Right atrium auricular region (tissue), 2 donors: ENCODE data around the gene RABGGTB. TPM values are rescaled to one million over a fixed set of nuclear protein-coding genes. Genes with fewer than 3 reads are reported as not detected.
A peak's percentile ranks its signal among the peaks of the same experiment; 100 is the strongest.

Source experiments
- DNase-seq: peaks from one replicate; pipeline ENCODE4 v3.0.0-alpha.2; 2019; ENCODE audit warnings: low spot score
- H3K27ac ChIP-seq, 2 donors: fragments of 200-600 bp; sonication (generic); 1 replicate in 1 of 2; 2 replicates in 1 of 2; pipeline ENCODE4 v1.5.1; 2016 to 2019
- H3K27me3 ChIP-seq, 2 donors: fragments of 200-600 bp; sonication (generic); one replicate each; pipeline versions ENCODE4 v1.5.1 to v1.6.0; 2017 to 2019
- H3K36me3 ChIP-seq: fragments of 200-600 bp; sonication (generic); one replicate; pipeline ENCODE4 v1.5.1; 2016
- H3K4me1 ChIP-seq, 2 donors: fragments of 200-600 bp; sonication (generic); one replicate each; pipeline versions ENCODE4 v1.5.1 to v1.6.0; 2017 to 2019
- H3K4me3 ChIP-seq, 2 donors: fragments of 200-600 bp; sonication (generic); 1 replicate in 1 of 2; 2 replicates in 1 of 2; pipeline ENCODE4 v1.5.1; 2017 to 2019; ENCODE audit warnings: mild to moderate bottlenecking in 1 of 2, moderate library complexity in 1 of 2
- H3K9me3 ChIP-seq, 2 donors: fragments of 200-600 bp; sonication (generic); one replicate each; pipeline ENCODE4 v1.5.1; 2019
- total RNA-seq, 2 donors: library from RNA; depleted of rRNA; stranded (reverse); fragments of >200 nt; gene quantifications; one replicate each; pipeline ENCODE4 v1.1.0, GENCODE V29; 2016
- TF ChIP-seq, protein P1 (sequence below), 2 donors: fragments of 200-600 bp; sonication (generic); IDR thresholded peaks; one replicate each; pipeline ENCODE4 v1.5.1; 2019; ENCODE audit warnings: antibody characterized with exemption in 2 of 2

Gene RABGGTB
- total RNA-seq, 2 donors from 2014 or later, result 38.5 to 42.2 TPM

- Histone ChIP-seq H3K27ac (peak overlapping the region; percentile 82 to 91), H3K4me1 (peaks cover 0 to 42% of the 10 kb centered on the region in 2 donors), H3K27me3 (no peaks in the 10 kb centered on the region), H3K9me3 (no peaks in the 10 kb centered on the region), H3K4me3 (peak overlapping the region; percentile 70 to 72), H3K36me3 (peaks cover 12% of the 10 kb centered on the region)
- DNase-seq, result no peak
- TF ChIP-seq, protein P1, sequence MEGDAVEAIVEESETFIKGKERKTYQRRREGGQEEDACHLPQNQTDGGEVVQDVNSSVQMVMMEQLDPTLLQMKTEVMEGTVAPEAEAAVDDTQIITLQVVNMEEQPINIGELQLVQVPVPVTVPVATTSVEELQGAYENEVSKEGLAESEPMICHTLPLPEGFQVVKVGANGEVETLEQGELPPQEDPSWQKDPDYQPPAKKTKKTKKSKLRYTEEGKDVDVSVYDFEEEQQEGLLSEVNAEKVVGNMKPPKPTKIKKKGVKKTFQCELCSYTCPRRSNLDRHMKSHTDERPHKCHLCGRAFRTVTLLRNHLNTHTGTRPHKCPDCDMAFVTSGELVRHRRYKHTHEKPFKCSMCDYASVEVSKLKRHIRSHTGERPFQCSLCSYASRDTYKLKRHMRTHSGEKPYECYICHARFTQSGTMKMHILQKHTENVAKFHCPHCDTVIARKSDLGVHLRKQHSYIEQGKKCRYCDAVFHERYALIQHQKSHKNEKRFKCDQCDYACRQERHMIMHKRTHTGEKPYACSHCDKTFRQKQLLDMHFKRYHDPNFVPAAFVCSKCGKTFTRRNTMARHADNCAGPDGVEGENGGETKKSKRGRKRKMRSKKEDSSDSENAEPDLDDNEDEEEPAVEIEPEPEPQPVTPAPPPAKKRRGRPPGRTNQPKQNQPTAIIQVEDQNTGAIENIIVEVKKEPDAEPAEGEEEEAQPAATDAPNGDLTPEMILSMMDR (IDR thresholded peaks at IDR 0.05), result no peak
Observed at GRCh38 chr1:75785320-75785982, 605 bp upstream of the RABGGTB start.

DNA sequence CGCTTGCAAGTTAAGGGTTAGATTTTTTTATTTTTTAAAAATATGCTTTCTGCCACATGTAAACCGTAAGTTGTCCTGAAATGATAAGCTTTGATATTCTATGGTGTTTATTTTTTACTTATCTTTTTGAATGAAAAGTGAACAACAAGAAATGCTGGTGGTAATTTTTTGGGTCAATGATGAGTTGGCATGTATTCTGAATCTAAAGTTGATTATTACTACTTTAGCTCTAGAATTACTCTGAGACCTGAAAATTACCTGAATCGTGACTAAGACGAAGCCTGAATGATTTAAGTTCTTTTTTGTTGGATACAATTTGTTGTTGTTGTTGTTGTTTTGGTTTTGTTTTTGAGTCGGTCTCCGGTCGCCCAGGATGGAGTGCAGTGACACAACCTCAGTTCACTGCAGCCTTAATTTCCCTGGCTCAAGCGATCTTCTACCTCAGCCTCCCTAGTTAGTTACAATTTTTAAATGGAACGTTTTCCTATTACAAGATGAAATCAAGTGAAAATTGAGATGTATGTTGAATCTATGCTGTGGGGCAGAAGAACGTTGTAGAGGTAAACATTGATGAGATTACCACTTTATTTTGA, 941 bp downstream of the RABGGTB start:
- Histone ChIP-seq H3K27me3 (no peaks in the 10 kb centered on the region), H3K9me3 (no peaks in the 10 kb centered on the region), H3K4me1 (peaks cover 0 to 49% of the 10 kb centered on the region in 2 donors), H3K36me3 (peaks cover 27% of the 10 kb centered on the region), H3K27ac (peak overlapping the region; percentile 82 to 91), H3K4me3 (peak overlapping the region; percentile 70 to 72)
- no peak for DNase-seq
- TF ChIP-seq, protein P1 (IDR thresholded peaks at IDR 0.05), result no peak

DNA sequence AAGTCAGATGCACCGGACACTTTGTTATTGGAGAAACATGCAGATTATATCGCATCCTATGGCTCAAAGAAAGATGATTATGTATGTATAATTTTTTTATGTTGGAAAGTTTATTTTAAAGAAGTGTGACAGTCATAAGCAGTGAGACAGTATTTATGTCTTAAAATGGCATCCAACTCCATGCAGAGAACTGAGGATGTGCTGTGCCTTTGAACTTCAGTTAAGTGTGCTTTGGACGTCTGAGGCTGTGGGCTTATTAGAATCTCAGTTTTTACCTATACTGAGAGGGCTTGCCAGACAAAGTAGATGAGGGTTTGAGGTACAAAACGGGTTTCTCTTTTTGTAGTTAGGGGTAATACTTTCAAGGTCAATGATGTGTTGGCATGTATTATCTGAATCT, 1.5 kb downstream of the RABGGTB start:
- H3K27ac ChIP-seq, result peak overlapping the region; percentile 82 to 91
- TF ChIP-seq, protein P1 (IDR thresholded peaks at IDR 0.05), result no peak
- no peaks in the 10 kb centered on the region for H3K9me3 ChIP-seq
- H3K4me1 ChIP-seq, result peaks cover 0 to 49% of the 10 kb centered on the region in 2 donors
- no peaks in the 10 kb centered on the region for H3K27me3 ChIP-seq
- H3K36me3 ChIP-seq, result peaks cover 33% of the 10 kb centered on the region
- H3K4me3 ChIP-seq, result peak overlapping the region; percentile 70 to 72
- no peak for DNase-seq

GRCh38 chr1:75789988-75790387, 3.9 kb downstream of the RABGGTB start:
- Histone ChIP-seq H3K9me3 (no peaks in the 10 kb centered on the region), H3K27ac (no peak overlapping the region), H3K4me1 (peaks cover 0 to 49% of the 10 kb centered on the region in 2 donors), H3K4me3 (no peak overlapping the region), H3K36me3 (peaks cover 55% of the 10 kb centered on the region), H3K27me3 (no peaks in the 10 kb centered on the region)
- TF ChIP-seq, protein P1 (IDR thresholded peaks at IDR 0.05), result no peak
- DNase-seq, result no peak

DNA sequence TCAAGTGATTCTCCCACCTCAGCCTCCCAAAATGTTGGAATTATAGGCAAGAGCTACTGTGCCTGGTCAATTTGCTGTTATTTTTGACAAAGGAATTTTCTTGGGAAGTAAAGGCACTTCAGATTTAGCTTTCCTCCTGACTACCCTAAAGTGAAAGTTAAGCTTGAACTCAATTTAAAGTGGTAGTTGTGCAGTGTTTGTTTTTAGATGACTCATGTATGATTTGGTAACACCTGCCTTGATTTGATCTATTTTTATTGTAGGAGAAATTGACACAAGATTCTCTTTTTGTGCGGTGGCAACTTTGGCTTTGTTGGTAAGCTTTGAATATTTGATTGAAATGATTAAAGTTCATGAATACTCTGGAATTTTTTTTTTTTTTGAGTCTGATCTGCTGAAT, 5.0 kb downstream of the RABGGTB start:
- Histone ChIP-seq H3K27me3 (no peaks in the 10 kb centered on the region), H3K36me3 (peaks cover 65% of the 10 kb centered on the region), H3K9me3 (no peaks in the 10 kb centered on the region), H3K27ac (peak overlapping the region in 1 of 2 donors; percentile 40), H3K4me1 (peaks cover 0 to 43% of the 10 kb centered on the region in 2 donors), H3K4me3 (no peak overlapping the region)
- TF ChIP-seq, protein P1 (IDR thresholded peaks at IDR 0.05), result no peak
- no peak for DNase-seq
